PC-3 (cell line): ENCODE results near the gene ARRDC5.

Source experiments
- CTCF ChIP-seq: fragments of 300-600 bp; sonication (generic); conservative IDR thresholded peaks from 2 replicates; pipeline ENCODE4 v1.5.1; 2017; ENCODE audit warnings: antibody characterized with exemption, low read depth, mild to moderate bottlenecking, low read length
- EZH2 ChIP-seq: fragments of 300-600 bp; sonication (generic); IDR thresholded peaks from one replicate; pipeline ENCODE4 v1.6.1; 2017; ENCODE audit warnings: antibody characterized with exemption, mild to moderate bottlenecking, low read length; ENCODE audit not compliant: unreplicated experiment
- EZH2phosphoT487 ChIP-seq: fragments of 300-600 bp; sonication (generic); IDR thresholded peaks from 2 replicates; pipeline ENCODE4 v1.6.1; 2018; ENCODE audit warnings: mild to moderate bottlenecking, antibody characterized with exemption, low read length, borderline replicate concordance

- no peak for TF ChIP-seq EZH2
- no peak for TF ChIP-seq CTCF
- no peak for TF ChIP-seq EZH2phosphoT487
Measured at GRCh38 chr19:4843647-4843965, 59.1 kb downstream of the ARRDC5 start.
